Middle frontal gyrus (tissue), 1 donor: ENCODE results near the gene ARHGAP33.
"Not testable (repeated sequence)": the region's sequence is repeated elsewhere in the genome, so short reads cannot be mapped to it uniquely, and the experiment has no call there.

Experiments
- DNase-seq: peaks from one replicate; pipeline ENCODE4 v3.0.0-alpha.2; 2015; ENCODE audit warnings: low spot score; ENCODE audit errors: extremely low spot score

The ARHGAP33 gene

DNA sequence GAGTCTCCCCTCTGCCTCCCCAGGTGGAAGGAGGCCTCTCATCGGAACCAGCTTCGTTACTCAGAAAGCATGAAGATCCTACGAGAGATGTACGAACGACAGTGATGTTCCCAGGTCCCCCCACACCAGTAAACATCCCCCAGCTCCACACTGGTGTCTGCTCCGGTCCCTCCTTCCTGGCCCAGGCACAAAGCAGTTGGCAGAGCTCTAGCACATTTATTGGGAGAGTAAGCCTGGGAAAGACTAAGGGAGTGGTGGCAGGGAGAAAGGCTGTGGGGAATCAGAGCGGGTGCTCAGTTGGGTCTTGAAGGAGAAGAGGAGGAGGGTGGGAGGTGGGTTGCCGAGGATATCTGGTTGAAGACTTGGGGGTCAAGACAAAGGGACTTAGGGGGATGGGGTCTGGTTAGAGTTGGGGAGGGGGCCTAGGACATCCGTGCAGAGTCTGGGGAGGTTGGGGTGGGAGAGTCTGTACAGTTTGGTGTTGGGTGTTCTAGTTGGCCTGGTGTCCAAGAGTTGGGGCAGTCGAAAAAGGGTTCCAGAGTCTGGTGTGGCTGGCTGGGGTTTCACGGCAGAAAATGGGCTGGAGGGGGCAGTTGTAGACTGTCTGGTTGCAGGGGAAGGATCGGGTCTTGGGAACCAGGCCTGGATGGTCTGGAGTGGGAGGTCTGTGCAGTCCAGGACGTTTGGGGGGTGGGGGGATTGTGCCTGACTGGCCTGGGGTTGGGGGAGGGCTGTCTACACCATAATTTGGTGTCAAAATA is 20.8 kb upstream of the ARHGAP33 start:
- no peak for DNase-seq

DNA sequence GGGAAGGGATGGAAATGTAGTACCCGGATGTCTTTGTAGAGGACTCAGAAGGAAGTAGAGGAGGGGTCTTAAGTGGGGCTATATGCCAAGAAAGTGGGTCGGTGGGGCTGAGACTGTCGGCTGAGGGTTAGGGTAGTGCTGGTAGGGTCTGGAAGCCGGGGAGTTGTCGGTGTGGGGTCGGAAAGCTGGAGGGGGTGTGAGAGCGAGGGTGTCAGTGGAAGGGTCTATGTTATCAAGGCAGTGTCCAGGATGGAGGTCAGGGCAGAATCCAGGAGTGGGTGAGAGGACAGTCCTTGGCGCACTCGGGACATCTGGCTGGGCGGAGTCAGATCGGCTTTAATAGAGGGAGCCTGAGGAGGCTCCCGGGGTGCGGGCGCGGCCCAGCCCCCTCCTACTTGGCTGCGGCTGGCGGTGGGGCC is 20.2 kb upstream of the ARHGAP33 start:
- no peak for DNase-seq

DNA sequence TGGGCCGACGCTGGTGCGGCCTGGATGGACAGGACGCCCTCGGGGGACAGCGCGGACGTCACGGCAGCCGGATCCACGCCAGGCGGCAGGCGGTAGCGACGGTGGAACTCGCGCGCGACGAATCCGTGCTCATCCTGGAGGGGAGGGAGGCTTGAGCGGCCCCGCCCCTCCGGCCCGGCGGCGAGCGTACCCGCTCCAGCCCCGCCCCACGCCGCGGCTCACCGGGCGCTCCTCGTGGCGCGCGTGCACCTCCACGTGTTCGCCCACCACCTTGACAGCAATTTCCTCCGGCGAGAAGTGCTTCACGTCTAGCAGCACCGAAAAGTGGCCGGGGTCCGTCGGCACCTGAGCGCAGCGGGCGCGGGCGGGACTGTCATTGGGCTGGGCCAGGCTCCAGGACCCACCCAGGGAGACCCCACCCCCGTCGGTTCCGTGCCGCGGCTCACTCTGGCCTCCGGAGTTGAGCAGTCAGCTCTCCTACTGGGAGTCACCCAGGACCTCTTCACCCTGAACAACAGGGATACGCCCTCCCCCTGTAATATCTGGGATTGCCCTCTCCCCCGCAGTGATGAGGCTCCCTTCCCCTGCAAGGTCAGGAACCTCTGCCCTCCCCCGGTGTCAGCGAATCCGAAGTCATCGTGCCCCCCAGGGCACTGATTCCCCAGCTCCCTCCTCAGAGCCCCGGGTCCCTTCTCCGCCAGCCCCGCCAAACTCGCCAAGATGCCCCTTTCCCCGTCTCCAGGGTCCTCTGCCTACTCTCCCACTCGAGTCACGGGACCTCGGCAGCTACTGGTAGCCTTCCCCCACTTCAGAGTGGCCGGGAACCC is 19.6 kb upstream of the ARHGAP33 start:
- no peak for DNase-seq

DNA sequence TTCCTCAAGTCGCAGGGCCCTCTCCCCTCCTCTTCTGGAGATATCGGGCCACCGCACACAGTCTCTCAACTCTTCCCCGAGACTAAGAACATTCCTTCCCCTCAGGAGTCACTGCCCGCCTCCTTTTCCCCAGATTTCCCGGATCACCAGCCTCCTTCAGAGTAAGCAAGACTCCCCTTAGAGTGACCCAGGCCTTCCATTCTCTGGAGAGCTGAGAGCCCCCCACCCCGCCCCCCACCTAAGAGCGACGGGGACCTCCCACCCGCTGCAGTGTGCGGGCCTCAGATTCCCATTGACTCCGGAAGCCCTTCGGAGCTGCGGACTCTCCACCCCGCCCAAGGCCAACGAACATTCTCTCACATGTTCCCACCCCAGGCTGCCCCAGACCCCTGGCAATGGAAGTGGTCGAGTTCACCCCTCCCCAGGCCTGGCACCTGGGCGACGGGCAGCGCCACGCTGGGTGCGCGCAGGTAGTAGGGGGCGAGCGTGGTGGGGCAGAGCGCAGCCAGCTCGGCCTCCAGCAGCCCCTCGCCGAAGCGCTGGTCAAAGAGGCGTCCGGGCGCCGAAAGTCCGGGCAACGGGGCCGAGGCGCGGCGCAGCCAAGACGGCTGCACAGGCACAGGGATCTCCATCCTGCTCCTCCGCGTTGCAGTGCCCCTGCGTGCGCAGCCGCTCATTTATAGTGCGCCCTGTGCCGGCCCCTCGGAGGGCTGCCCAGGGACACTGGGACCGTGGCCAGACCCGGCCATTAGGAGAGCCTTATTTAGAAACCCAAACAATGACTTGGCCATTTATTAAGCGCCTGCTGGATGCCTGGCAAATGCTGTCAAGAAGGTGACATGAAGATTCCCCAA is 18.8 kb upstream of the ARHGAP33 start, which contains the start of gene HSPB6:
Gene HSPB6, minus strand, starts transcription at position 653 of the 854 bp plus-strand sequence. Its CDS starts 21 bp downstream, at position 632.
- DNase-seq, result no peak

DNA sequence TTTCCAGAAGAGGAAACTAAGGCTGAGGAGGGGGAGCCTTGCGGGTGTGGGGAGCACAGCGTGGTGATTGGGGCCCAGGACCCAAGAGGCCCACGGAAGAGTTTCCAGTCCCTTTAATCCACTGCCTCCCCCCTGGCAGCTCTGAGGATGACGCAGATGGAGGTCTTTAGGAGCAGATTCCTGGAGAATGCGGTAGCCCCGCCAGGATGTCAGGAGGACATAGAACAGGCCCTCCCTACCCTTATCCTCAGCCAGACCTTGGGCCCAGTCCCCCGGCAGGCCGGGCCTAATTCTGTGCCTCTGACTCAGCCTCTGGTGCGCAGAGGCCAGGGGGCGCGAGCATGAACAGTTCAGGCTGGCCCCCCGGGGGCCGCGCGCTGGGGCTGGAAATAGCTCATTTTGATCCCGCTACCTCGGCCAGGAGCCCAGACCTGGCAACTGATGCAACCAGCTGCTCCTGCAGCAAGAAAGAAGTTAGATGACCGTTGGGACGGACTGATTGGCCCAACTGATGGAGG is 18.1 kb upstream of the ARHGAP33 start:
- DNase-seq, result no peak

DNA sequence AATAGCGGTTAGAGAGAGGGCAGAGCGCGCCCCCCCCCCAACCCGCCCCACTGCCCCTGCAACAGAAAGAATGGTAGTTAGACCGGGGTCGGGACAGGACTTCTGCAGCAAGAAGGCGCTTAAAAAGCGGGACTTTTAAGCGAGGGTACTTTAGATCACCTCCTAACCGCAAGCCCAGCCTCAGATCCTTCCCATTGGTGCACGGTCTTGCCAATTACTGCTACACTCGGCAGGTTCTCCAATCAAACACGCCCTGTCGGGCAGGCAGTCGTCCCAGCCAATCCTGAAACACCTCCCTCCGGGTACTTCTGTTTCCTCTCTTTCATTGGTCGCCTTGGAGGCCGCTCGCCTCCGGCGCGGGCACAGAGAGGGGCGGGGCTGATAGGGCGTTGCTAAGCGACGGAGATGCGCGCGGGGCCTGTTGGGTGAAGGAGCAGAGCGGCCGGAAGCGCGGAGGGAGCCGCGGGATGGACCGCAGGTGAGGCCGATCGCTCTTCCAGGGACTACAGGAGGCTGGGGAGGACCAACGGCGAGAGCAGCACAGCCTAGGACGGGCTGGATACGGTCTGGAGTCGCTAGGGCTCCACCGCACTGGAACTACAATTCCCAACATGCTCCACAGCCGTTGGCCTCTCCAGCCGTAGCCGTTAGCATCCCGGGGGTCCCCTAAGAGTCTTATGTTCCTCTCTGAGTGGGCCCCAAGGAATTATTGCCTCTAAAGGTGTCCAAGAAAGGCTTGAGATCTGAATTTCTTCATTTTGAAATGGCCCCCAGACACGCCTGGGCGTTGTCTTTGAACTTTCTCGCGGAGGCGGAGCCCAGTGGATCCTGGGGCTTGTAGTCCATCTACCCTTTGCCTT is 17.4 kb upstream of the ARHGAP33 start, which contains the start of gene PROSER3:
Gene PROSER3, plus strand, starts transcription at position 428 of the 860 bp plus-strand sequence. Its CDS starts 40 bp downstream, at position 468.
- peak; percentile 97 for DNase-seq

DNA sequence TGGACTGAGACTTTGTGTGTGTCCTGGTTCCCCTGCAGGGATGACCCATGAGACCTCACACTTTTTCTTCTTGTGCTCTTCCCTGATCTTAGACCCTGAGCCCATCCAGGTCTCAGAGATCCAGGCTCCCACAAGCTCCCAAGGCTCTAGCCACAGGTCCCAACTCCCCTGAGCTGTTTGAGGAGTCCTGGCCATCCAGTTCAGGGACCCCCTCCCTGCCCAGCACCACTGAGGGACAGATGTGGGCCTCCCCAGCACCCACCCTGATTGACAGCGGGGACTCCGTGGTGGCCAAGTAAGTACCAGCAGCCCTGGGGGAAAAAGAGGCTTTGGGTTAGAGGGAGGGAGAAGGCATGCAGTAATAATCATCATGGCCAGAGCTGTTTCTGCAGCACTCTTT is 15.7 kb upstream of the ARHGAP33 start:
- DNase-seq, result no peak

DNA sequence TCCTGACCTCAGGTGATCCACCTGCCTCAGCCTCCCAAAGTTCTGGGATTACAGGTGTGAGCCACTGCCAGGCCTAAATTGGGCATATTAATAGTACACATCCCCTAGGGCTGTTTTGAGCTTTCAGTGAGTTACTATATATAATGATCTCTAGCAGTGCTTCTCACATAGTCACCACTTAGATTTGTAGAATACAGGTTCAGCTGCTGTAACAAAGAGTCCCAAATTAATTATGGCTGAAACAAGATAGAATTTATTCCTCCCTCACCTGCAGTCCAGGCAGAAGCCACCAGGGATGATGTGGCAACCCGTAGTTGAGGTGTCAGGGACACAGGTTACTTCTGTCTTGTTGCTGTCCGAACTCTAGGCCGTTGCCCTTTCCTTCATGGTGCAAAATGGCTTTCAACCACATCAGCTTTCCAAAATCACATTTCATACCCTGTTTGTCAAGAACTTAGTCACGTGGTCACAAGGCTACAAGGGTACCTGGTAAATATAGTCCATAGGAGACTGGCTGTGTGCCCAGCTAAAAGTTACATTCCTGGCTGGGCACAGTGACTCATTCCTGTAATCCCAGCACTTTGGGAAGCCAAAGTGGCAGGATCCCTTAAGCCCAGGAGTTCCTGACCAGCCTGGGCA is 14.5 kb upstream of the ARHGAP33 start:
- DNase-seq, result no peak

DNA sequence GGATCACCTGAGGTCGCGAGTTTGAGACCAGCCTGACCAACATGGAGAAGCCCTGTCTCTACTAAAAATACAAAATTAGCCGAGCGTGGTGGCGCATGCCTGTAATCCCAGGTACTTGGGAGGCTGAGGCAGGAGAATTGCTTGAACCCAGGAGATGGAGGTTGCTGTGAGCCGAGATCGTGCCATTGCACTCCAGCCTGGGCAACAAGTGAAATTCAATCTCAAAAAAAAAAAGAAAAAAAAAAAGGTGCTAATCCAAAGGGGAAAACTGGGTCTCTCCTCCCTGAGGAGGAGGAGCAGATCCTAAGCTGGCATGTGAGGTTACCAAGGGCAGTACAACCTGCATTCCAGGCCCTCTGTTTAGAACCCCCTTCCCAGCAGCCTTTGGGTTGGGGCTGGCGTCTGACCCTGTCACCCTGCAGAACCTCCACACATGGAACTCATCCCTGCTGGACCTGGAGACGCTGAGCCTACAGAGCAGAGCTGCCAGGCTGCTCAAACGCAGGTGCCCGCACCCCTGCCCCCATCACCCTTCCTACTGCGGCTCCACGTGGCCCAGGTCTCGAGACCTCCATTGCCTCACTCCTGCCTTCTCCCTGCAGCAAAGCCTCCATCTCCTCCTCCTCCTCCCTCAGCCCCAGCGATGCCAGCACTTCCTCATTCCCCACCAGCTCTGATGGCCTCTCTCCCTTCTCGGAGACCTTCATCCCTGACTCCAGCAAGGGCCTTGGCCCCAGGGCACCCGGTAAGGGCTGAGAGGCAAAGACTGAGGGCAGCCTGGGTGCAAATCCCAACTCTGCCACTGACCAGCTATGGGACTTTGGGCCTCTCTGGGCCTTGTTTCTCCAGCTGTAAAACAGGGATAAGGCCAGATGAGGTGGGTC is 10.7 kb upstream of the ARHGAP33 start:
- no peak for DNase-seq

DNA sequence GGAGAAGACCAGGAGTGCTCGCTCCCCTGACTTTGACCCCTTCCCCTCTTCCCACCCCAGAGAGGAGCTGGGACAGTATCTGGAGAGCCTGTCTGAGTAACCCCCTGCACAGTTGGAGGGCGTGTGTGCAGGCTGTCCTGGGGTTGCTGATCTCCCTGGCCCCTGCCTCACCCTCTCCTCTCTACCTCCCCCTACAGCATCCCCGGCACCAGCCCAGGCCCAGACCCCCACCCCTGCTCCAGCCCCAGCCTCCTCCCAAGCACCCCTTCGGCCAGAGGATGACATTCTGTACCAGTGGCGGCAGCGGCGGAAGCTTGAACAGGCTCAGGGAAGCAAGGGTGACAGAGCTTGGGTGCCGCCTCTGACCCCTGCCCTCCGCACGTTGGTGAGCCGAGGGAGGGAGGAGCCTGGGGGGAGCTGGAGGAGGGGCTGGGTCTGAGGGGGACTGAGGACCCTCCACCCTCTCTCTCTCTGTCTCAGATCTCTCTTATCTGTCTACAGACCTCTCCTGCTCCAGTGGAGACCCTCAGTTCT is 8.7 kb upstream of the ARHGAP33 start:
- no peak for DNase-seq

DNA sequence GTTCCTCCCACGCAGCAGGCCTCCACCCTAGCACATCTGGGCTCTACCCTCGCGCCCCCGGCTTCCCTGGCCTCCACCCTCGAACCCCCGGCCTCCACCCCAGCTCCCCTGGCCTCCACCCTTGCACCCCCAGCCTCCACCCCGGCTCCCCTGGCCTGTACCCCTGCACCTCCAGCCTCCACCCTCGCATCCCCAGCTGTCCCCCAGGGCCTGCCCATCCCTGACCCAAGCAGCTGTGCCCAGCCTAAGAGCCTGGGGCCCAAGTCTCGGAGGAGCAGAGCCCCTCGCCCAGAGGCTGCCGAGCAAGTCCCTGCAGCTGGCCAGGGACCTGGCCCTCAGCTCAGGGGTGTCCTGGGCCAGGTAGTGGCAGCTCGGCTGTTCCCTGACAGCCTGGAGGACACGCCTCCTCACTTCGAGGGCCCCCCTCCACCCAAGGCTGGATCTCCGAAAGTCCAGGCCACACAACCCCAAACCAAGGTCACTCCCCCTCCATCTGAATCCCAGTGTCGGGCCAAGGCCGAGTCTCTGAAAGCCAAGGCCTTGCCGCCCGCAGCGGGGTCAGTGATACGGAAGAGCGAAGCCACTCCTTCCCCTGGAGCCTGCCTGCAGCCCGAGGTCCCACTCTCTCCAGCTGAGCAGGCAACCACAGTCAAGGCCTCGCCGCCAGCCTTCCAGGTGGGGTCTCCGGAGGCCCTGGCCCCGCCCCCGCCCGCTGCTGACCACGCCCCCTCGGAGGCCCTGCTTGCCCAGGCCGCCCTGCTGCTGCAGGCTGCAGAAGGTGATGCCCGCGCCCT is 7.9 kb upstream of the ARHGAP33 start:
- DNase-seq, result no peak

DNA sequence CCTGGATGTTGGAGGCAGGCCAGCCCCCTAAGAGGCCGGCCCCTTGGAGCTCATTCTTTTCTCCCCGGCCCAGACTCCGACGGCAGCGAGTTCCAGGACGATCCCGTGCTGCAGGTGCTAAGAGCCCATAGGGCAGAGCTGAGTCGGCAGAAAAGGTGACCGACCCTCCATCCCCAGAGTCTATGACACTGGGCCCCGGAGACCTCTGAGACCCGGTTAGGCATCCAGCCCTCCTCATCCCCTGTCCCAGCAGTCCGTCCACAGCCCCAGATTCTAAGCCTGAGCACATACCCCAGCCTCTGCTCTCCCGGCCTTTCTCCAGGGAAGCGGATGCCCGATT is 7.3 kb upstream of the ARHGAP33 start:
- DNase-seq, result no peak

DNA sequence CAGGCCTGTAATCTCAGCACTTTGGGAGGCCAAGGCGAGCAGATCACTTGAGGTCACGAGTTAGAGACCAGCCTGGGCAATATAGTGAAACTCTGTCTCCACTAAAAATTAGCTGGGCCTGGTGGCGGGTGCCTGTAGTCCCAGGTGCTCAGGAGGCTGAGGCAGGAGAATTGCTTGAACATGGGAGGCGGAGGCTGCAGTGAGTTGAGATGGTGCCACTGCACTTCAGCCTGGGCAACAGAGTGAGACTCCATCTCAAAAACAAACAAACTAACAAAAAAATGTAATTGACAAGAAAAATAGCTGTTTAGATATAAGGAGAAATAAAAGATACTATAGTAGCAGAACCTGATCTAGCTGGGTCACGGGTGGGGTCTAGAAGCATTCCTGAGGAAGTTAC is 3.0 kb upstream of the ARHGAP33 start:
- not testable (repeated sequence) for DNase-seq

DNA sequence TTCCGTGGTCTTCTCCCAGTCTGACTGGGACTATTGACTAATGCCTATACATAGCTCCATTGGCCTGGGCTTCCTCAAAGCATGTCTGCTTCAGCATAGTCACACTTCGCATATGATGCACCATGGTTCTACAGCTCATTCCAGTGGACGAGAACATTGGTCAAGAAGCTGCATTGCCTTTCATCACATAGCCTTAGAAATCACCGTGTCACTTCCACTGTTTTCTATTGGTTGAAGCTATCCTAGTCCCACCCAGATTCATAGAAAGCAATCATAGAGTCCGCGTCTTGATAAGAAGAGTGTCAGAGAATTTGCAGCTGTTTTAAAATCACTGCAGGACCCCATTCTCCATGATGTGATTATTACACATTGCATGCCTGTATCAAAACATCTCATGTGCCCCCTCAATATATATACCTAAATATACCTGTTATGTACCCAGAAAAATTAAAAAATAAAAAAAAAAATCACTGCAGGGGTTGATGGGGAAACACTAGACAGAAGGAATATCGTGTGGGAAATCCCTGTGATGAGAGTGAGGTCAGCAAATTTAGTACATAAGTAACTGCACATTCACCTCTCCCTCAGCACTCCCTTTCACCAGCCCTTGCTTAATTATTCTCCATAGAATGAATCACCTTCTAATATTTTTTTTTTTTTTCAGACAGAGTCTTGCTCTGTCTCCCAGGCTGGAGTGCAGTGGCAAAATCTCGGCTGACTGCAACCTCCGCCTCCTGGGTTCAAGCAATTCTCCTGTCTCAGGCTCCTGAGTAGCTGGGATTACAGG is 2.2 kb upstream of the ARHGAP33 start:
- no peak for DNase-seq

DNA sequence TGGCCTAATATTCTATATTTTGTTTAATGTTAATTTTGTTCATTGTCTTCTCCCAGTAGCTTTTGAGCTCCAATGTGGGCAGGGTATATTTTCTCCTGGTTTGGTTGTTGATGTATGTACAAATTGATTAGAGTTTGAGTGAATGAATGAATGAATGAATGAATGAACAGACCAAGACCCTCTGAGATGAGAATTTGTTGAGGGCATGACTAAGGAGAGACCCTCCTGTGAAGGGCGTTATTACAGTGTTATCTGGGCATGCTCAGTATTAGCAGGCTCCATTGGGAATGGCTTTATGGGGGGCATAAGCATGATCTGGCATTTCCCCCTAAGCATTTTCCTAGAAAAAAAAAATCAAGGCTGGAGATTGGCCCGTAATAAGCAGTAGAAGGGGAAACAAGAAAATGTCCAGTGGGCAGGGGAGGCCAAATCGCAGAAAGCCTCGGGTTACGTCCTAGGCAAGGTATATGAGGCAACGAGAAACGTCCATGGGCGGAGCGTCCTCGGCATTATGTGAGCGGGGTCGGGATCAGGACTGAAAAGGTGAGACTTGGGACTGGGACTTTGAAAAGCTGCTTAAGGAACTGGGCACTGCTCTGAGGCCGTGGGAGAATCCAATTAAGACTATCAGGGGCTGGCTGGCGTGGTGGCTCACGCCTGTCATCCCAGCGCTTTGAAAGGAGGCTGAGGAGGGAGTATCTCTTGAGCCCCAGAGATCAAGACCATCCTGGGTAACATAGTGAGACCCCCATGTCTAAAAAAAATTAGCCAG is 904 bp upstream of the ARHGAP33 start:
- no peak for DNase-seq

DNA sequence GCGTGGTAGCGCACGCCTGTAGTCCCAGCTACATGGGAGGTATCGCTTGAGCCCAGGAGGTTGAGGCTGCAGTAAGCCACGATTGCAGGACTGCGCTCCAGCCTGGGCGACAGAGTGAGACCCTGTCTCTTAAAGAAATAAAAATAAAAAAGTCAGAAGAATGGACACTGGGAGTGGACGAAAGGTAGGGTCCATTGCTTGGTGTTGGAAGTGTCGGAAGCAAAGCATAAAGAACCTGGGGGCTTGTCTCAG is 392 bp upstream of the ARHGAP33 start:
- DNase-seq, result no peak
